GM12878 (cell line): ENCODE measurements around the gene TMTC1. TPM values are rescaled to one million over a fixed set of nuclear protein-coding genes. Genes with fewer than 3 reads are reported as not detected.

Experiments used
- ATAC-seq: fragments of 200-7000 bp; cut with Tn5 transposase; 3 replicates; pipeline ENCODE4 v1.9.1; 2020; ENCODE audit warnings: mild to moderate bottlenecking, moderate library complexity
- BruUV-seq: library from RNA; stranded (reverse); fragments of 400-500 nt; replicated peaks from 2 replicates; lab custom pipeline; 2021; lab: Mats Ljungman, UMichigan
- CTCF ChIA-PET: fragments of 300-600 bp; sonication (Branson Sonifier 250); formaldehyde crosslinking; extraction: SDS; loops from one replicate; lab custom pipeline; 2021; ENCODE audit warnings: inconsistent platforms; lab: Yijun Ruan, JAX
- POLR2A ChIA-PET: fragments of 350-600 bp; formaldehyde crosslinking; extraction: SDS; loops from one replicate; lab custom pipeline; 2021; ENCODE audit warnings: inconsistent platforms; lab: Charles Lee
- RAD21 ChIA-PET: fragments of 300-600 bp; sonication (Branson Sonifier 250); formaldehyde crosslinking; loops from one replicate; lab custom pipeline; 2023; ENCODE audit warnings: antibody characterized with exemption; ENCODE audit not compliant: unreplicated experiment; lab: Charles Lee
- SMC1A ChIA-PET: fragments of 300-600 bp; sonication (Branson Sonifier 250); formaldehyde crosslinking; loops from one replicate; lab custom pipeline; 2023; ENCODE audit not compliant: unreplicated experiment, uncharacterized antibody; lab: Charles Lee
- DNase-seq: peaks from one replicate; pipeline ENCODE4 v3.0.0-alpha.2; 2011; ENCODE audit warnings: low read depth, low spot score
- FAIRE-seq: peaks from 3 replicates; lab custom pipeline; 2011; peaks lifted over from hg19 to GRCh38; lab: Jason Lieb, UNC
- H2AFZ ChIP-seq: 2 replicates; pipeline ENCODE4 v1.6.0; 2011; ENCODE audit warnings: low read depth, low read length, control low read depth; ENCODE audit not compliant: control insufficient read depth
- H3K27ac ChIP-seq: 2 replicates; pipeline ENCODE4 v1.5.1; 2011; ENCODE audit warnings: control low read depth; ENCODE audit not compliant: control insufficient read depth, insufficient read depth
- H3K27me3 ChIP-seq, 2 experiments: replicated peaks in 1 of 2; 2 replicates each; pipeline versions ENCODE4 v1.6.0 to v1.6.1; 2011; ENCODE audit warnings: low read length in 1 of 2; ENCODE audit not compliant: control insufficient read depth in 2 of 2, insufficient read depth in 2 of 2
- H3K36me3 ChIP-seq, 2 experiments: 2 replicates each; pipeline ENCODE4 v1.5.1; 2011; ENCODE audit warnings: low read length in 1 of 2; ENCODE audit not compliant: control insufficient read depth in 2 of 2, insufficient read depth in 2 of 2
- H3K4me1 ChIP-seq: 2 replicates; pipeline ENCODE4 v1.6.1; 2011; ENCODE audit warnings: mild to moderate bottlenecking, low read length, moderate library complexity, mixed read lengths; ENCODE audit not compliant: control insufficient read depth, insufficient read depth
- H3K4me2 ChIP-seq: 2 replicates; pipeline ENCODE4 v1.6.0; 2011; ENCODE audit warnings: control low read depth; ENCODE audit not compliant: control insufficient read depth, insufficient read depth
- H3K4me3 ChIP-seq: fragments of 200-600 bp; sonication (generic); 2 replicates; pipeline ENCODE4 v1.5.1; 2016
- H3K79me2 ChIP-seq: 2 replicates; pipeline ENCODE4 v1.6.0; 2011; ENCODE audit warnings: low read length; ENCODE audit not compliant: control insufficient read depth, insufficient read depth
- H3K9ac ChIP-seq: 2 replicates; pipeline ENCODE4 v1.8.0; 2011; ENCODE audit warnings: low read length, control low read depth, mixed read lengths; ENCODE audit not compliant: control insufficient read depth, insufficient read depth
- H3K9me3 ChIP-seq: replicated peaks from 3 replicates; pipeline ENCODE4 v1.5.1; 2011; ENCODE audit warnings: mild to moderate bottlenecking, low read length; ENCODE audit not compliant: control insufficient read depth, insufficient read depth
- H4K20me1 ChIP-seq: 2 replicates; pipeline ENCODE4 v1.6.0; 2011; ENCODE audit not compliant: control insufficient read depth, insufficient read depth
- ATF2 ChIP-seq: IDR thresholded peaks from 2 replicates; pipeline ENCODE4 v1.6.1; 2012; ENCODE audit warnings: low read length, inconsistent platforms
- BCLAF1 ChIP-seq: fragments of 450-650 bp; IDR thresholded peaks from 2 replicates; pipeline ENCODE4 v1.6.1; 2017; ENCODE audit warnings: antibody characterized with exemption, mild to moderate bottlenecking, moderate library complexity
- BRCA1 ChIP-seq: IDR thresholded peaks from 2 replicates; pipeline ENCODE4 v1.6.1; 2011; ENCODE audit warnings: low read depth, low read length, improper control_type of control experiment
- CHD1 ChIP-seq: IDR thresholded peaks from 2 replicates; pipeline ENCODE4 v1.6.1; 2012; ENCODE audit warnings: low read depth, low read length, improper control_type of control experiment
- CREB1 ChIP-seq: IDR thresholded peaks from 2 replicates; pipeline ENCODE4 v1.6.1; 2012; ENCODE audit warnings: low read depth, mild to moderate bottlenecking, inconsistent platforms
- DPF2 ChIP-seq: fragments of 450-650 bp; IDR thresholded peaks from 2 replicates; pipeline ENCODE4 v1.6.1; 2017; ENCODE audit warnings: mild to moderate bottlenecking
- ESRRA ChIP-seq: IDR thresholded peaks from 2 replicates; pipeline ENCODE4 v1.6.1; 2012; ENCODE audit warnings: mild to moderate bottlenecking, low read length, improper control_type of control experiment
- FOXM1 ChIP-seq: IDR thresholded peaks from 2 replicates; pipeline ENCODE4 v1.6.1; 2012; ENCODE audit warnings: low read depth, mild to moderate bottlenecking, inconsistent platforms, low read length, moderate library complexity
- GATAD2B ChIP-seq: fragments of 450-650 bp; conservative IDR thresholded peaks from 2 replicates; pipeline ENCODE4 v1.6.1; 2017; ENCODE audit warnings: low read depth, mild to moderate bottlenecking, moderate library complexity
- IKZF1 ChIP-seq: fragments of 450-650 bp; conservative IDR thresholded peaks from 2 replicates; pipeline ENCODE4 v1.6.1; 2017; ENCODE audit warnings: antibody characterized with exemption, mild to moderate bottlenecking
- IKZF2 ChIP-seq, 2 experiments: fragments of 450-650 bp; IDR thresholded peaks; 2 replicates each; pipeline ENCODE4 v1.6.1; 2017; ENCODE audit warnings: mild to moderate bottlenecking in 2 of 2, moderate library complexity in 2 of 2
- KAT2A ChIP-seq: conservative IDR thresholded peaks from 2 replicates; pipeline ENCODE4 v1.6.1; 2011; ENCODE audit warnings: low read depth, low read length; ENCODE audit not compliant: control insufficient read depth
- MLLT1 ChIP-seq: fragments of 450-650 bp; IDR thresholded peaks from 2 replicates; pipeline ENCODE4 v1.6.1; 2016; ENCODE audit warnings: mild to moderate bottlenecking
- NR2F1 ChIP-seq: fragments of 450-650 bp; conservative IDR thresholded peaks from 2 replicates; pipeline ENCODE4 v1.6.1; 2017; ENCODE audit warnings: mild to moderate bottlenecking
- PAX5 ChIP-seq: IDR thresholded peaks from 2 replicates; pipeline ENCODE4 v1.6.1; 2011; ENCODE audit warnings: low read depth, low read length, borderline replicate concordance
- RB1 ChIP-seq: fragments of 450-650 bp; formaldehyde crosslinking; IDR thresholded peaks from 2 replicates; pipeline ENCODE4 v1.6.1; 2017; ENCODE audit warnings: mild to moderate bottlenecking, borderline replicate concordance
- SIN3A ChIP-seq: IDR thresholded peaks from 2 replicates; pipeline ENCODE4 v1.6.1; 2012; ENCODE audit warnings: low read depth, low read length, improper control_type of control experiment
- SMAD5 ChIP-seq: IDR thresholded peaks from 2 replicates; pipeline ENCODE4 v1.6.1; 2016; ENCODE audit warnings: antibody characterized with exemption, low read depth
- SMC3 ChIP-seq: IDR thresholded peaks from 2 replicates; pipeline ENCODE4 v1.6.1; 2011; ENCODE audit warnings: low read length, improper control_type of control experiment, borderline replicate concordance
- WGBS: methylation state at CpG from one replicate; pipeline ENCODE4 v1.1.6; 2016; ENCODE audit warnings: low lambda C conversion rate; ENCODE audit not compliant: insufficient replicate concordance, insufficient coverage; ENCODE audit errors: missing lambda C conversion rate; 5-methylcytosine and 5-hydroxymethylcytosine counted together
- in situ Hi-C: fragments of 300-500 bp; cut with MboI; formaldehyde crosslinking; loops from 9 replicates; pipeline ENCODE4 v1.14.3; 2018; ENCODE audit warnings: mixed read lengths
- intact Hi-C: fragments of 100-400 bp; cut with micrococcal nuclease; formaldehyde crosslinking; loops from one replicate; pipeline ENCODE4 v1.14.2; 2022; ENCODE audit not compliant: unreplicated experiment
- polyA plus RNA-seq, 11 experiments: library from polyadenylated mRNA; depleted of rRNA in 4 of 11; unstranded in 6 of 11; stranded (reverse) in 5 of 11; fragments of >200 nt; fragmentation: Nextera tagmentation in 4 of 11; fragmentation: Illumina TruSeq in 1 of 11; extraction: Ambion mirVana in 4 of 11; extraction: Trizol in 1 of 11; gene quantifications; 1 replicate in 1 of 11; 2 replicates in 10 of 11; pipeline versions ENCODE4 v1.2.1 to v1.2.3, GENCODE V29; 2011 to 2016; ENCODE audit warnings: inconsistent platforms in 2 of 11, missing spikeins in 2 of 11, low read depth in 1 of 11
- total RNA-seq, 4 experiments: library from RNA; depleted of rRNA in 3 of 4; stranded (reverse); fragments of >200 nt in 3 of 4; fragmentation: Illumina TruSeq in 1 of 4; extraction: Trizol in 1 of 4; gene quantifications; 2 replicates each; pipeline versions ENCODE4 v1.2.1 to v1.2.3, GENCODE V29; 2013 to 2021

TMTC1 gene
- total and polyA plus RNA-seq, 10 of the 15 experiments (the other 5 are each of a cell fraction or from before 2014, with no cell fraction given): 0.10 to 20.9 (median 0.57) TPM

GRCh38 chr12:29769162-29769858 is 14.4 kb downstream of the TMTC1 start (continued):
- no peak for TF ChIP-seq SIN3A
- TF ChIP-seq MLLT1: no peak
- no peak for TF ChIP-seq SMAD5
- TF ChIP-seq ESRRA: no peak
- TF ChIP-seq FOXM1: no peak
- no peak for TF ChIP-seq IKZF2 (IDR thresholded peaks at IDR 0.05)

GRCh38 chr12:29768372-29768771 is 15.4 kb downstream of the TMTC1 start:
- no peak for FAIRE-seq
- CTCF ChIA-PET: interaction anchor here (0.8 to 1.8 kb wide), 6 partner anchors 10 to 215 kb away, joined by 3 read pairs; no protein-coding TSS in a partner anchor
- TF ChIP-seq ATF2 (no peak), IKZF1 (peak; percentile 87), PAX5 (no peak), CREB1 (no peak), CHD1 (no peak), NR2F1 (peak; percentile 78), SMC3 (no peak), BRCA1 (no peak), GATAD2B (peak; percentile 49; the same call in 1 of the 2 replicates), KAT2A (no peak), BCLAF1 (no peak), DPF2 (0 out of 2 replicates have a peak, but pooled peaks have one; percentile 36), RB1 (no peak)

More at GRCh38 chr12:29768372-29768771, 15.4 kb downstream of the TMTC1 start:
- Histone ChIP-seq H3K79me2 (no peaks in the 10 kb centered on the region), H3K4me3 (no peak overlapping the region), H3K36me3 (no peaks in the 10 kb centered on the region), H3K4me2 (no peak overlapping the region), H2AFZ (no peak overlapping the region), H3K9ac (no peak overlapping the region), H3K9me3 (no peaks in the 10 kb centered on the region), H3K27me3 (no peaks in the 10 kb centered on the region), H4K20me1 (no peaks in the 10 kb centered on the region), H3K4me1 (no peaks in the 10 kb centered on the region), H3K27ac (no peak overlapping the region)
- intact Hi-C loops: no loop called here
- ATAC-seq: peak; percentile 91
- WGBS: 17% methylated on average over 2 of the region's 2 CpGs
- no TSS peak for BruUV-seq
- ChIA-PET POLR2A (interaction anchor here (1.0 to 1.6 kb wide), 3 partner anchors 10 to 199 kb away, joined by 3 to 5 read pairs (median 4); no protein-coding TSS in a partner anchor), RAD21 (interaction anchor here (0.9 to 2.2 kb wide), 9 partner anchors 10 to 223 kb away, joined by 3 to 10 read pairs (median 4); partner anchors contain the start of gene TMTC1), SMC1A (interaction anchor here (0.6 to 8.4 kb wide), 15 partner anchors 9 to 215 kb away, joined by 3 to 87 read pairs (median 4); partner anchors contain the start of gene TMTC1)
- no peak for DNase-seq
- in situ Hi-C loops: no loop called here
